Muscle of arm (tissue), 14 donors: Measurements from ENCODE around the gene NAAA. TPM values are rescaled to one million over a fixed set of nuclear protein-coding genes. Genes with fewer than 3 reads are reported as not detected.
"Not testable (repeated sequence)": the region's sequence is repeated elsewhere in the genome, so short reads cannot be mapped to it uniquely, and the experiment has no call there.

Source experiments
- DNase-seq: peaks from one replicate; pipeline ENCODE4 v3.0.0-alpha.2; 2013
- long read RNA-seq, 11 donors: transcript quantifications; one replicate each; lab custom pipeline, GENCODE V29; 2026
- polyA plus RNA-seq, 12 donors: library from polyadenylated mRNA; unstranded; fragments of 120-200 nt; gene quantifications; one replicate each; pipeline ENCODE4 v1.2.1, GENCODE V29; 2013; ENCODE audit not compliant: insufficient read length in 12 of 12

Gene NAAA
- polyA plus RNA-seq = 10 to 100 TPM in 11 of 12 donors, not detected in 1; 11.1 to 66.3 (median 15.6) TPM
- long read RNA-seq, donor 1, transcript NAAA-201 (11 exons, 1,900 nt) = major isoform, 6 of 28 reads
- long read RNA-seq, donor 1, partial matches to known transcripts = 6 of 28 reads
- long read RNA-seq, donor 1, other reads (novel, unspliced or antisense) = 12 of 28 reads
- long read RNA-seq, donor 2, partial matches to known transcripts = 0 of 2 reads
- long read RNA-seq, donor 2, other reads (novel, unspliced or antisense) = 0 of 2 reads
- long read RNA-seq, donor 3, partial matches to known transcripts = 0 of 1 reads
- long read RNA-seq, donor 3, other reads (novel, unspliced or antisense) = 0 of 1 reads
- long read RNA-seq, donor 4, partial matches to known transcripts = 0 of 1 reads
- long read RNA-seq, donor 4, other reads (novel, unspliced or antisense) = 0 of 1 reads
- long read RNA-seq, donor 5, partial matches to known transcripts = 0 of 2 reads
- long read RNA-seq, donor 5, other reads (novel, unspliced or antisense) = 0 of 2 reads
- long read RNA-seq, donor 6, partial matches to known transcripts = 0 of 2 reads
- long read RNA-seq, donor 6, other reads (novel, unspliced or antisense) = 0 of 2 reads
- long read RNA-seq, donor 7, partial matches to known transcripts = 0 of 2 reads
- long read RNA-seq, donor 7, other reads (novel, unspliced or antisense) = 0 of 2 reads
- long read RNA-seq, donor 8, partial matches to known transcripts = 0 of 2 reads
- long read RNA-seq, donor 8, other reads (novel, unspliced or antisense) = 0 of 2 reads
- long read RNA-seq, donor 9, partial matches to known transcripts = 0 of 3 reads
- long read RNA-seq, donor 9, other reads (novel, unspliced or antisense) = 0 of 3 reads
- long read RNA-seq, donor 10, partial matches to known transcripts = 0 of 3 reads
- long read RNA-seq, donor 10, other reads (novel, unspliced or antisense) = 0 of 3 reads
- long read RNA-seq, donor 11, partial matches to known transcripts = 0 of 3 reads
- long read RNA-seq, donor 11, other reads (novel, unspliced or antisense) = 0 of 3 reads

DNA sequence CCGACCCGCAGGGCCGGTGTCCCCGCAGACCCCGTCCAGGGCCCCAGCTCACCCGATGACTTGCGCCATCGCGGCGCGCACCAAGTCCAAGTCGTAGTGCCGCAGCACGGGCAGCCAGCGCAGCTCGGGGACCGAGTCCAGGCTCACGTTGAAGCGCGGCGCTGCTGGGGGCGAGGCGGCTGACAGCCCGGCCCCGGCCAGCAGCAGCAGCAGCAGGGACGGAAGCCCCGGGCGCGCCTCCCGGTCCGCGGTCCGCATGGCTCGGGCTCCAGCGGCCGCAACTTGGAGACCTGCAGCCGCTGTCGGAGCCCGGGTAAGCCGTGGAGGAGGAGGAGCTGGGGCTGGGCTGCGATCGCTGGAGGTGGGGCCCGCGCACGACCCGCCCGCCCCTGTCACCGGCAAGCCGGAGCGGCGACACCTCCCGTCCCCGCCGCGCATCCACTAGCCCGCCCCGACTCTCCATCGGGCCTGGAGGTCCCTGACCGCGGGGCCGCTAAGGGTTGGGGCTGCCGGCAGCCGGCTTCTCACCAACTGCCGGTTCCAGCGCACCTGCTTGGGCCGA lies at the start of gene NAAA:
NAAA (minus strand) TSS at position 322 of the 562 bp plus-strand sequence; CDS start at position 258, 64 bp downstream.
- DNase-seq = peak; percentile 39

DNA sequence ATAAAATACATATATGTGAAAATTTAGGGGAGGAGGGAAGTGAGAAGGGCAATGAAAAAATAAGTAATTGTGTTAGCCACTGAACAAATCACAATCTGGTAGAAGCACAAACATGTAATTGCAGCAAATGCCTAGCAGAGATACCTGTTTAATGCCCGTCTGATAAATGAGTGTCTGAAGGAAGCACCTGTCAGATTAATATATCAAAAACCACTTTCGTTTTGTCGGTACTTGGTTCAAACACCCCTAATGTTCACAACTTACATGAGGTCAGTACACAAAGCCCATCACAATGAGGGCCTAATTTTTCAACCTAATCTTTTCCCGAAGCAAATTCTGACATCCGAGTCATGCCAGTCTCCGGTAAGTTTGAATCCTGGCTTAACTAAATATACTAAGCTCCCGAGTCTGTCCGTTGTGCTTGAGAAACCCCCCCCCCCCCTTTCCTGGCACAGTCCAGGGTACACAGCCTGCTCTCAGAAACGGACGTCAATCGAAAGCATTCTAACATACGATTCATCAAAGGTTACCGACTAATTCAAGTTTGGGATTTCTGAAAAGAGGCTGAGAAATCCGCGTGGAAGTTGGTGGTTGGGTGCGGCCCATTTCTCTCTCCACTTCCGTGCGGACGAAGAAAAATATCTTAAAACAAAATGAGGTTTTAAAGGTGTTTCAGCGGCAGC lies 49.2 kb upstream of the NAAA start:
- DNase-seq = no peak

DNA sequence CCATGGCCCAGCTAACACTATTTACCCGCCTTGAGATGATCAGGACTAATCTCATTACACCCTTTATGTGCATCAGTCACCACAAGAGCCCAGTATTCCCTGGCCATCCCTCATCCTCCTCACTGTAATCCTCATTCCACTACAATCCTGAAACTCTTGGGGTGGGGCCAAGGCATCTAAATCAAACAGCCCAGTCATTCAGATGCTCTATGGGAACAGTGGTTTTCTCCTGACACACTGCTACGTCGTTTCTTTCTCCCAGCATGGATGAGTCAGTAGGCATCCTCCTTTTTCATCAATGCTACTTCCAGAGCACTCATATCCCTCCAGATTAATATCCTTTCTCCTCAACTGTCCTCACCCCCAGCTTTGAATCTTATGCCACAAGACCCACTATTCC lies 44.3 kb upstream of the NAAA start:
- no peak for DNase-seq

DNA sequence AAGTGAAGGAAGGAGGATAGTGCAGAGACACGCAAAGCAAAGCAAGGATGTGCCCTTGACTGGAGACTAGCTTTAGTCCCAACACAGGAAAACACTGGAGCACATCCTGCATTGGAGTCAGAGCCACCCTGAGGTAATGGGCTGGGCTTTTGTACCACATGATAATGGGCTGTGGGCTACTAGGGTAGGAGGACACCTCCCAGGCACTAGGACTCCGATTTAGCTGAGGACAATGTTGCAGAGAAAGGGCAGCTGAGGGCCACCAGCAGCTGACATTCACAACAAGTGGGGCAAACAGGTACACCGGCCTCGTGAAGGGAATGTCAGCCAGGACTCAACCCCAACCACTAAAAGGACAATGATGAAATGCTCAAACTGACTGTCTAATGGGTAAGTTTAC lies 39.8 kb upstream of the NAAA start:
- no peak for DNase-seq

DNA sequence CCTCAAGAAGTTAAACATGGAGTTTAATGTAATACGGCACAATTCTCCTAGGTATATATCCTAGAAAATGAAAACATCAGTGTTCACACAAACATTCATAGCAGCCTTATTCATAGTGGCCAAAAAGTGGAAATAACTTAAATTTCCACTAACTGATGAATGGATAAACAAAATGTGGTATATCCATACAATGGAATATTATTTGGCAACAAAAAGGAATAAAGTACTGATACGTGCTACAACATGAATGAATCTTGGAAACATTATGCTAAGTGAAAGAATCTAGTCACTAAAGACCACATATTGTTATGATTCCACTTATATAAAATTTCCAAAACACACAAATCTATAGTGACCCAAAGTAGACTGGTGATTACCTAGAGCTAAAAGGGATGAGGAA lies 35.4 kb upstream of the NAAA start:
- DNase-seq = no peak

DNA sequence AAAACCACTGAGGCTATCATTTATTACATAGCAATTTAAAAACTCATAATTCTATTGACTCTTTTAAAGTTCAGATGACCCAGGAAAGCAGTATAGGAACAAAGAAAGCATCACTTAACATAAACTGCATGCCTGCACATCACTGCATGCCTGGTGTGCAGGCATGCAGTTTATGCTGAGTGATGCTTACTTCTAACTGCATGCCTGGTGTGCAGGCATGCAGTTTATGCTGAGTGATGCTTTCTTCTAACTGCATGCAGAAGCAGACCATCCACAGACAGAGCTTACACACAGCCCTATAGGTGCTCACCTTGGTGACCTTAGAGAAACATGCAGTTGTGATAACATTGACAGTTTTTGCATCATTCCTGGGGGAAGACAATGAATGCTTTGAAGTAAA lies 33.0 kb upstream of the NAAA start:
- DNase-seq = no peak

DNA sequence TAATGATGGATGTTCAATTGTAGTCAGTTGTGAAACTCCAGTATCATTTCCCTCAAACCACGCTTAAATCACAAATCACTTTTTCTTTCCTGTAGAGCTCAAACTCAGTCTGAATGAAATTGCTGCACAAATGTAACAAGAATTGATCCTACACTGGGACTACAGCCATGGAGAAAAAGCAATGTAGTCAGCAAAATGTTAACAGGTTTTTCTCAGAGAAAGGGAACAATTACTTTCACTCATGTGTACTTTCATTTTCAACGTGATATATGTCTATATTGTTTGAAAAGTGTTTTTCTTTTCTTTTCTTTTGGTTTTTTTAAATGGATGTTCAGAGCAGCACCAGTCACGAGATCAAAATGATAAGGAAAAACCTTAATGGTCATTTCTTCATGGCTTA lies 27.3 kb upstream of the NAAA start:
- DNase-seq = no peak

DNA sequence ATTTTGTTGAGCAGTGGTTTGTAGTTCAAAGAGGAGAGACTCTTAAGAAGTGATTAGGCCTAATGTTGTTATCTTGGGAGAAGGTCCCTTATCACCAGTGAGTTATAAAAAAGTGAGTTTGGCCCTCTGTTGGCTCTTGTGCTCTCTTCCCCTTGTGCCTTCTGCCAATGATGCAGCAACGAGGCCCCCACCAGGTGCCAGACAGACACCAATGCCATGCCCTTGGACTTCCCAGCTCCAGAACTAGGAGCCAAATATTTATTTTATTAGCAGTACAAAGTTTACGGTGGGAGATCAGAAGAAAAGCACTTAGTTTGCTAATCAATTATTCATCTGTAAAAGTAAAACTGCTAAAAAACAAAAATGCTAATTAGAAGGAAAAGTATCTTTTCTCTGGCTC lies 22.7 kb upstream of the NAAA start:
- no peak for DNase-seq

DNA sequence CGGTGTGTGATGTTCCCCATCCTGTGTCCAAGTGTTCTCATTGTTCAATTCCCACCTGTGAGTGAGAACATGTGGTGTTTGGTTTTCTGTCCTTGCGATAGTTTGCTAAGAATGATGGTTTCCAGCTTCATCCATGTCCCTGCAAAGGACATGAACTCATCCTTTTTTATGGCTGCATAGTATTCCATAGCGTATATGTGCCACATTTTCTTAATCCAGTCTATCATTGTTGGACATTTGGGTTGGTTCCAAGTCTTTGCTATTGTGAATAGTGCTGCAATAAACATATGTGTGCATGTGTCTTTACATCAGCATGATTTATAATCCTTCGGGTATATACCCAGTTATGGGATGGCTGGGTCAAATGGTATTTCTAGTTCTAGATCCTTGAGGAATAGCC lies 21.3 kb upstream of the NAAA start:
- DNase-seq = not testable (repeated sequence)

DNA sequence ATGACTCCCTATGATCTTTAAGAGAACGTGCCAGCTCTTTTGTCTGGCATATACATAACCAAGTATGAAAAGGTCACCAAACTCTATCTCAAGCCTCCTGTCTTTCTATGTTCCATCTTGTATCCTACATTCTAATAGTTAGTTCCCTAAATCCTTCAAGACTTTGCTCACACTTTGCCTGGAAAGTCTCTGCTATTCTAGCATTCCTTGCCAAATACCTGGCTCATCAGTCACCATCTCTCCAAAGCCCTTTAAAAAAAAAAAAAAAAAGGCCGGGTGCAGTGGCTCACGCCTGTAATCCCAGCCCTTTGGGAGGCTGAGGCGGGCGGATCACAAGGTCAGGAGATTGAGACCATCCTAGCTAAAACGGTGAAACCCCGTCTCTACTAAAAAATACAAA lies 17.7 kb upstream of the NAAA start:
- DNase-seq = not testable (repeated sequence)

DNA sequence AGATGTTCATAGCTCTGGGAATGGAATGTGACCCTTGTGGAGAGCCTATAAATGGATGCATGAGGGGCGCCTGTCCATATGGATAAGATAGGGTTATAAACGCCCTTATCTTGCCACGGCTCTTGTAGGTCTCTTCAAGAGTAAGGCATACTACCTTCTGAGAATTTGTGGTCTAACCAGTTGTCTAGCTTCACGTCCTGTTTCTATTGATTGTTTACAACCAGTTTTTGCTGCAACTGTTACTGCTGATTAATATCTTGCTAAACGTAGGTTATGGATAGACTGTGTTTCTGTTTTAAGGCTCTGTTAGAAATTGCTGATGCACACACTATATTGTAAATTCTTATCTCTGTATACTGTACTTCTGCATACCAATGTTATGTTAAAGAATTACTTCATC lies 14.0 kb upstream of the NAAA start:
- DNase-seq = not testable (repeated sequence)

DNA sequence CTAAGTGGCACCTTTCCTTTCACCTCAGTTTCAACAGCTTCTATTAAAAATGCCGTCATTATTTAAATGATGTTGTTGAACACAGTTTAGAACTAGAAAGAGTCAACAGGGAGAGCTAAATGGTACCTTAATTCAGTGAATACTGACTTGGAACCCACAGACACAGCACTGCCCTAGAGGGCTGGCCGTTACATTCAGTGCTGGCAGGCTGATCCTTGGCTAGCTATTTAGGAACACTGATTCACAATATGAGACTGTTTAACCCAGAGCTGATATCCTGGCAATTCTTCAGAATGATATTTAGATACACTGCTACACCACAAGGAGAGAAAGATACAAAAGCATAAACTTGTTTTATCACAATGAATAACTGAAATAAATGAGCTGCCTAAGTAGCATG lies 12.7 kb upstream of the NAAA start:
- no peak for DNase-seq

DNA sequence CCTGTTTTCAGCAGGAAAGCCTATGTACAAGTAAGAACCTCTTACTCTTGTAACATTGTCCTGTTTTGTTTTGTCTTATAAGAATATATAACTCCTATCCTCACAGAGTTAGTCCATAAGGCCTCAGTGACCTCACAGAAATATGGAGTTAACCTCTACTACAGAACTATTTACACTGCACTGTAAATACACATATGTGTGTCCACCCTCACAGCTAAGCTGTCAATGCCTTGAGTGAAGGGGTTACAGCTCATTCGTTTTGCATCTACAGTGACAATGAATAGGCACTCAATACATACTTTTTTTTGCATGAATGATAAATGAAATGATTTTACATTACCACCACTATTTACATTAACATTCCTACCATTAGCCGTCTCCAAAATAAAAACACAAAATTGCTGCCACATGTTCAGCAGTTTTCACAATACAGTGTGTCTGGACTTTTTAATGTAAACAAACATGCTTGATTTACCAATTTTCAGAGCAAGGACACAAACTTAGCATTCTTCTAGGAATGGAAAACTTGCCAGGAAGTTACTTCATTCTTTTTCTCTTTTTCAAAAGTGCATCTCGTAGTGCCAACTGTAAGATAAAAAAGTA lies 9.5 kb upstream of the NAAA start:
- no peak for DNase-seq

DNA sequence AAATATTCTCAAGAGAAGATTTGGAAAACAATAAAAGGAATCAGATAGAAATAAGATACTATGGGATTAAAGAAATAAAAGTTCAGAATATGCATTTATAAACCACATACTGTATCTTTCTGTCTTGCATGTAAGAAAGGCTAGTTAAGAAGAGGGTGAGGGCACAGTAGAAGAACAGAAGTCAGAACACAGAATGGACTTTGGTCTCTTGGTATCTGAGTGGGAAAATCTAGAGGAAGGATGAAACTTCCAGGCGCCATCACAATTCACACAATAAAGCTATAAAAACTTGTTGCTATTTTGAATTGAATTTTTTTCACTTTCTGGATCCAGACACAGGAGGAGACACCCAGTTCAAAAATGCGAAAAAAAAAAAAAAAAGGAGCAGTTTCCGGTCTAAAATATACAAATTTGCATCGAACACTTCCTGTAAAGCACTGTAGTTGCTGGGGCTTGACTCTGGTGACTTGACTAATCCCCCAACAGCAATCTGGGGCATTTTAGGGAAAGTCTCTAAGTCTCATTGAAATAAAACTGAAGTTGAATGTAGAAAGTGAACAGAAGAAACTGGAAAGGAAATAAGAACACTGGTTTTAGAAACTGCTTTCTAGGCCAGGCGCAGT lies 8.1 kb upstream of the NAAA start:
- no peak for DNase-seq

DNA sequence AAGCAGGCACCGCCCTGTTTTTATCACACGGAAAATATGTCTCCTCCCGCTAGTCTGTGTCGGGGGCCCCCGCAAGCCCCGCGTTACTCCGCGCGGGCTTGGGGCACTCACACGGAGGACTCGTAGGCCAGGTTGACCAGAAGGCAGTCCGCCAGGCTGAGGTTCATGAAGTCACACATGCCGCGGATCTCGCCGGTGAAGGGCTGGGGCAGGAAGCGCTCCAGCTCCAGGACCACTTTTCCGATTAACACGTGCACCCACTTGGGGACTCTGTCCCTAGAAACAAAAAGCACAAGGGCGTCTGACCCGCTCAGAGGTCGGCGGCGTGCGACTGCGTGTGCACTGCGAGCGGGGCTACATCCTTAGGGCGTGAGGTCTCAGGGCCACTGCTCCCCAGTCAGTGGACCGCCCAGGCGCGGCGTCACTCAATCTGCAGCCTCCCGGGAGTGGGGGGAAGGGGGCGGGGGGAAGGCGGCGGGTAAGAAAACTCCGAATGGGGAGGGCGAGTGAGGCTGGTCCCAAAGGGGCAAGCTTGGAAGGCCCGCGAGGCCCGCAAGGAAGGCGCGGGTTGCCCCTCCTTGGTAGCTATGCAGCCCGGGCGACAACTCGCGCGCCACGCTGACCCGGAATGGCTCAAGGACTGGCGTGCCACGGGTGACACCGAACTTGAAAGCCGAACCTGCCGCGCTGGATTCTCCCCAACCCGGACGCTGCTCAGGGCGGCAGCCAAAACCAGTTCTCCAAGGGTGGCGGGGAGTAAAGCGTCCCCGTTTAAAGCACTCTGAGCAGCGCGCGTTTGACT lies 722 bp downstream of the NAAA start:
- DNase-seq = peak; percentile 48

DNA sequence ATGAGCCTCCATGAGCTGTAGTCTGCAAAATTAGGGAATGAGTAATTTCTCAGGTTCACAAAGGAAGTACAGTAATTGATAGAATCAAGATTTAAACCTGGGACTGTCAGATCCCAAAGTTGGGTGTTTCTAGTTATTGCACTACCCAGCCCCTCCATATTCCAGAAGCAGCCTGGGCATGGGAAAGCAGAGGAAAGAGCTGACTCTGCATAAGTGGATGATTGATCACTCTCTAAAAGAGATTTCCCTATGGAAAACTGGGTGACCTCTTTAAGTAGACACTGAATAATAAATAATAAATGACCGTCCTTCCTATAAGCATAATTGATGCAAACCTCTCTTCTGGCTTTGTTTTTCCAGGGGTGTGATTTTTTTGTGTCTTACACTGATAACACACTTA lies 5.2 kb downstream of the NAAA start:
- no peak for DNase-seq

DNA sequence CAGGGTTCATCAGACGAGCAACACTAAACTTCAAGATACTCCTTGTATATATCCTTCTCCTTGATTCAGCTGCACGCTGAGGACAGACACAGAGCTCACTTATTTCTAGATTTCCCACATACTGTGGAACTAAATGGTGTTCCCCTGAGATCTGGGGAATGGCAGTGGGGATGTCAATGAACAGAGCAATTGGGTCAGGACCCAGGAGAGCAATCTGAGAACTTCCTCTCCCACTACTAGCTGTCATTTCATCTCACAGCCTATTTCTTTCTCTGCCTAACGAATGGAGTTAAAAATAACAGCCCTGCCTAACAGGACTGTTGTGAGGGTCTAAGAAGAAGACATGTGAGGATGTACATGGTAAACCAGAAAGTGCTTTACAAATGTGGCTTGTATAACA lies 10.7 kb downstream of the NAAA start:
- DNase-seq = no peak

DNA sequence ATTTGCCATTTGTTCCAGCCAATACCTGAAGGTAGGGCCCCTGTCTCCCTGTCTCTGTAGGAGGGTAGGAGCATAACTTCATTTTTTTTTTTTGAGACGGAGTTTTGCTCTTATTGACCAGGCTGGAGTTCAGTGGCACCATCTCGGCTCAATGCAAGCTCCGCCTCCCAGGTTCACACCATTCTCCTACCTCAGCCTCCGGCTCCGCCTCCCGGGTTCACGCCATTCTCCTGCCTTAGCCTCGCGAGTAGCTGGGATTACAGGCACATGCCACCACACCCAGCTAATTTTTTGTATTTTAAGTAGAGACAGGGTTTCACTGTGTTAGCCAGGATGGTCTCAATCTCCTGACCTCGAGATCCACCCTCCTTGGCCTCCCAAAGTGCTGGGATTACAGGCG lies 15.9 kb downstream of the NAAA start:
- not testable (repeated sequence) for DNase-seq

DNA sequence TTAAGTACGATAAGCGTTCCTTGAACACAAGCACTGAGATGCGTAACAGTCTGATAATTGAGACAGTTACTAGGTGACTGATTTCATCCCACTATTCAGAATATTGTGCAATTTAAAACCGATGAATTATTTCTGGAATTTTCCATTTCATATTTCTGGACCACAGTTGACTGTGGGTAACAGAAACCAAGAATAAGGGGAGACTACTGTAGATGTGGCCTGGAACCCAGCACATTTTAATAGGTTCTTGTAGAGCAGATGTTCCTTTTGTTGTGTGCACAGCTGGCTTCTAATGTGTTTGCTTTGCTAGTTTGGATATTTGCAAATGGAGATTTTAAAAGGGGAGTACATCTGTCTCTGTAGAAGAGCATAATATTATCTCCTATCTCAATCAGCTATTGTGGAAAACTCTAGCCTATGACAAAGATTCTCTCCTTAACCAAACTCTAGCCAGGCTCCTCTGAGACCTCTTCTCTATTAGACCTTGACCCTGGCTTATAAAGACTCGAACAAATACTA lies 16.4 kb downstream of the NAAA start:
- DNase-seq = no peak

DNA sequence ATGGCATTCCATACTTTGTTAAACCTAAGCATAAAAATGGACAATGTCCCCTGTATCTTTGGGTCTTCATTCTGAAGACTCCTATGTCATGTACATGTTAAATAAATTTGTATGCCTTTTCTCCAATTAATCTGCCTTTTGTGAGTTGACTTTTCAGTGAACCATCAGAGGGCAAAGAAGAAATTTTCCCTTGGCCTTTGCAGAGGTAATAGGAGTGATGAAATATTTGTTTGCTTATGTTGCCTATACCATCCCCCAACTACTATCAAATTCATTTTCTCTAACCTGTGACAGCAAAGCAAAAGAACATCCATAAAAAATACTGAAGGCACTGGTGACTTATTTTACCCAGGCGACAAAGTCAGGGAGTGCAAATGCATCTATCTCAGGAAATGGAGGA lies 18.2 kb downstream of the NAAA start:
- no peak for DNase-seq
